ENCODE results near the gene AFF4.
"Not testable (repeated sequence)": the region's sequence is repeated elsewhere in the genome, so short reads cannot be mapped to it uniquely, and the experiment has no call there.

The AFF4 gene

GRCh38 chr5:132856011-132856410 is 107.4 kb downstream of the AFF4 start:
- no peaks in the 10 kb centered on the region for H3K9me3 Mint-ChIP-seq
- no peak overlapping the region for H3K27ac Mint-ChIP-seq
- no peaks in the 10 kb centered on the region for H3K27me3 Mint-ChIP-seq
- DNase-seq (no peak), ATAC-seq (no peak)
- no peak overlapping the region for H3K4me3 Mint-ChIP-seq
- no peaks in the 10 kb centered on the region for H3K4me1 Mint-ChIP-seq

GRCh38 chr5:132854992-132855391 is 108.4 kb downstream of the AFF4 start:
- not testable (repeated sequence) for H3K27ac Mint-ChIP-seq, H3K4me3 Mint-ChIP-seq, DNase-seq, H3K4me1 Mint-ChIP-seq, H3K27me3 Mint-ChIP-seq, H3K9me3 Mint-ChIP-seq, ATAC-seq

GRCh38 chr5:132854301-132854700 is 109.1 kb downstream of the AFF4 start:
- Mint-ChIP-seq H3K27me3 (no peaks in the 10 kb centered on the region), H3K4me1 (no peaks in the 10 kb centered on the region), H3K27ac (no peak overlapping the region), H3K9me3 (no peaks in the 10 kb centered on the region), H3K4me3 (no peak overlapping the region)
- ATAC-seq (no peak), DNase-seq (no peak)

- Mint-ChIP-seq H3K9me3 (no peaks in the 10 kb centered on the region), H3K4me3 (no peak overlapping the region), H3K4me1 (no peaks in the 10 kb centered on the region), H3K27ac (no peak overlapping the region), H3K27me3 (no peaks in the 10 kb centered on the region)
- no peak for ATAC-seq
- no peak for DNase-seq
These were observed 109.6 kb downstream of the AFF4 start for GRCh38 chr5:132853790-132854189.

GRCh38 chr5:132853323-132853722 is 110.1 kb downstream of the AFF4 start:
- ATAC-seq (no peak), DNase-seq (no peak)
- no peak overlapping the region for H3K4me3 Mint-ChIP-seq
- H3K9me3 Mint-ChIP-seq: no peaks in the 10 kb centered on the region
- no peaks in the 10 kb centered on the region for H3K4me1 Mint-ChIP-seq
- H3K27me3 Mint-ChIP-seq: no peaks in the 10 kb centered on the region
- H3K27ac Mint-ChIP-seq: no peak overlapping the region

- Mint-ChIP-seq H3K4me1 (no peaks in the 10 kb centered on the region), H3K9me3 (no peaks in the 10 kb centered on the region), H3K27me3 (no peaks in the 10 kb centered on the region), H3K4me3 (no peak overlapping the region), H3K27ac (no peak overlapping the region)
- DNase-seq: no peak
- no peak for ATAC-seq
These were observed 113.4 kb downstream of the AFF4 start for GRCh38 chr5:132850066-132850465.

- Mint-ChIP-seq H3K27ac (no peak overlapping the region), H3K4me1 (no peaks in the 10 kb centered on the region)
- DNase-seq: no peak
These were observed 114.1 kb downstream of the AFF4 start for GRCh38 chr5:132849347-132849746.

GRCh38 chr5:132848270-132848669 is 115.2 kb downstream of the AFF4 start:
- Mint-ChIP-seq H3K4me3 (no peak overlapping the region), H3K27me3 (no peaks in the 10 kb centered on the region), H3K4me1 (no peaks in the 10 kb centered on the region), H3K9me3 (no peaks in the 10 kb centered on the region), H3K27ac (no peak overlapping the region)
- DNase-seq: no peak
- no peak for ATAC-seq

More at GRCh38 chr5:132849347-132849746, 114.1 kb downstream of the AFF4 start:
- Mint-ChIP-seq H3K27me3 (no peaks in the 10 kb centered on the region), H3K9me3 (no peaks in the 10 kb centered on the region), H3K4me3 (no peak overlapping the region)
- no peak for ATAC-seq

GRCh38 chr5:132841305-132841704 is 122.1 kb downstream of the AFF4 start:
- ATAC-seq: peak; percentile 64
- H3K4me1 Mint-ChIP-seq: no peaks in the 10 kb centered on the region
- no peak for DNase-seq
- no peak overlapping the region for H3K4me3 Mint-ChIP-seq
- H3K27me3 Mint-ChIP-seq: no peaks in the 10 kb centered on the region
- no peaks in the 10 kb centered on the region for H3K9me3 Mint-ChIP-seq
- H3K27ac Mint-ChIP-seq: peak overlapping the region in 1 of 2 donors; percentile 55

GRCh38 chr5:132840896-132841295 is 122.5 kb downstream of the AFF4 start:
- no peak overlapping the region for H3K4me3 Mint-ChIP-seq
- no peaks in the 10 kb centered on the region for H3K27me3 Mint-ChIP-seq
- H3K4me1 Mint-ChIP-seq: no peaks in the 10 kb centered on the region
- no peaks in the 10 kb centered on the region for H3K9me3 Mint-ChIP-seq
- peak overlapping the region in 1 of 2 donors; percentile 5 for H3K27ac Mint-ChIP-seq
- DNase-seq: no peak
- no peak for ATAC-seq

GRCh38 chr5:132840313-132840712 is 123.1 kb downstream of the AFF4 start:
- Mint-ChIP-seq H3K27me3 (no peaks in the 10 kb centered on the region), H3K4me1 (no peaks in the 10 kb centered on the region), H3K4me3 (no peak overlapping the region), H3K9me3 (no peaks in the 10 kb centered on the region), H3K27ac (no peak overlapping the region)
- ATAC-seq: no peak
- no peak for DNase-seq

- Mint-ChIP-seq H3K4me3 (no peak overlapping the region), H3K9me3 (no peaks in the 10 kb centered on the region), H3K27me3 (no peaks in the 10 kb centered on the region), H3K4me1 (no peaks in the 10 kb centered on the region), H3K27ac (no peak overlapping the region)
- no peak for ATAC-seq
- no peak for DNase-seq
These were observed 123.8 kb downstream of the AFF4 start for GRCh38 chr5:132839426-132840301.

GRCh38 chr5:132838516-132839282 is 124.7 kb downstream of the AFF4 start:
- DNase-seq (no peak), ATAC-seq (no peak)
- no peak overlapping the region for H3K4me3 Mint-ChIP-seq
- no peak overlapping the region for H3K27ac Mint-ChIP-seq
- H3K9me3 Mint-ChIP-seq: no peaks in the 10 kb centered on the region
- H3K27me3 Mint-ChIP-seq: no peaks in the 10 kb centered on the region
- H3K4me1 Mint-ChIP-seq: no peaks in the 10 kb centered on the region

GRCh38 chr5:132837868-132838267 is 125.6 kb downstream of the AFF4 start:
- DNase-seq (no peak), ATAC-seq (no peak)
- H3K9me3 Mint-ChIP-seq: no peaks in the 10 kb centered on the region
- H3K27ac Mint-ChIP-seq: no peak overlapping the region
- no peak overlapping the region for H3K4me3 Mint-ChIP-seq
- no peaks in the 10 kb centered on the region for H3K4me1 Mint-ChIP-seq
- H3K27me3 Mint-ChIP-seq: peaks cover 4% of the 10 kb centered on the region

GRCh38 chr5:132836852-132837251 is 126.6 kb downstream of the AFF4 start:
- no peak overlapping the region for H3K27ac Mint-ChIP-seq
- H3K4me3 Mint-ChIP-seq: no peak overlapping the region
- H3K27me3 Mint-ChIP-seq: peaks cover 9% of the 10 kb centered on the region
- no peak for DNase-seq
- no peak for ATAC-seq
- H3K9me3 Mint-ChIP-seq: no peaks in the 10 kb centered on the region
- H3K4me1 Mint-ChIP-seq: no peaks in the 10 kb centered on the region

GRCh38 chr5:132834057-132834456 is 129.4 kb downstream of the AFF4 start:
- no peak for DNase-seq
- no peak overlapping the region for H3K27ac Mint-ChIP-seq
- no peak for ATAC-seq
- H3K9me3 Mint-ChIP-seq: no peaks in the 10 kb centered on the region
- no peak overlapping the region for H3K4me3 Mint-ChIP-seq
- H3K27me3 Mint-ChIP-seq: peaks cover 31% of the 10 kb centered on the region
- peaks cover 17% of the 10 kb centered on the region for H3K4me1 Mint-ChIP-seq
